Measurements from ENCODE around the gene PGS1. TPM values are rescaled to one million over a fixed set of nuclear protein-coding genes. Genes with fewer than 3 reads are reported as not detected.

Gene PGS1
- total and polyA plus RNA-seq, 10 of the 15 experiments (the other 5 are each of a cell fraction or from before 2014, with no cell fraction given): 1.3 to 37.6 (median 27.4) TPM

- 76% methylated on average over 15 of the region's 15 CpGs for WGBS (ENCODE audit: insufficient coverage, insufficient replicate concordance, low lambda C conversion rate, missing lambda C conversion rate)
- RAD21 ChIA-PET (ENCODE audit: unreplicated experiment): no interaction called here
- H3K9me3 ChIP-seq (replicated peaks; ENCODE audit: control insufficient read depth, insufficient read depth, low read length): no peaks in the 10 kb centered on the region
- no peak for TF ChIP-seq SPI1 (IDR thresholded peaks at IDR 0.05; ENCODE audit: borderline replicate concordance, insufficient read depth, low read depth, low read length)
- POLR2A ChIA-PET: no interaction called here
- no peaks in the 10 kb centered on the region; the same call in 1 of the 2 replicates for H3K79me2 ChIP-seq (ENCODE audit: control insufficient read depth, insufficient read depth, low read length)
- H3K4me2 ChIP-seq (ENCODE audit: control insufficient read depth, insufficient read depth): no peak overlapping the region
- no peak overlapping the region for H3K4me3 ChIP-seq
- no peak overlapping the region for H3K27ac ChIP-seq (ENCODE audit: control insufficient read depth, insufficient read depth)
- no peak for DNase-seq (ENCODE audit: low read depth, low spot score)
- no peaks in the 10 kb centered on the region; the same call in 1 of the 2 replicates for H4K20me1 ChIP-seq (ENCODE audit: control insufficient read depth, insufficient read depth)
- no TSS peak for BruUV-seq (replicated peaks)
- H3K4me1 ChIP-seq (ENCODE audit: control insufficient read depth, insufficient read depth, low read length): peaks cover 6% of the 10 kb centered on the region
- H3K27me3 ChIP-seq (replicated peaks in 1 of 2; ENCODE audit: control insufficient read depth in 2 of 2, insufficient read depth in 2 of 2, low read length in 1 of 2): no peaks in the 10 kb centered on the region
- H3K36me3 ChIP-seq (ENCODE audit: control insufficient read depth in 2 of 2, insufficient read depth in 2 of 2, low read length in 1 of 2): peaks cover 28 to 31% of the 10 kb centered on the region in 2 experiments; a peak in 3 of 4 replicates
- in situ Hi-C loops (cut with MboI) (loop anchor here (5.0 kb wide), 1 partner anchor 125 kb away; no protein-coding TSS in a partner anchor), intact Hi-C loops (cut with micrococcal nuclease; ENCODE audit: unreplicated experiment) (no loop called here)
- SMC1A ChIA-PET (ENCODE audit: uncharacterized antibody, unreplicated experiment): interaction anchor here (0.7 kb wide), 1 partner anchor 404 kb away, joined by 3 read pairs; no protein-coding TSS in a partner anchor
- H3K9ac ChIP-seq (ENCODE audit: control insufficient read depth, insufficient read depth, low read length): no peak overlapping the region
- CTCF ChIA-PET: interaction anchor here (1.2 kb wide), 1 partner anchor 56 kb away, joined by 3 read pairs; no protein-coding TSS in a partner anchor
- FAIRE-seq: no peak
- ATAC-seq: no peak
- no peak overlapping the region for H2AFZ ChIP-seq (ENCODE audit: control insufficient read depth, low read depth, low read length)
Observed at GRCh38 chr17:78416791-78417530, 38.5 kb downstream of the PGS1 start.

GRCh38 chr17:78417531-78417909 lies 39.1 kb downstream of the PGS1 start:
- Histone ChIP-seq H3K27me3 (replicated peaks in 1 of 2; ENCODE audit: control insufficient read depth in 2 of 2, insufficient read depth in 2 of 2, low read length in 1 of 2) (no peaks in the 10 kb centered on the region), H3K4me1 (ENCODE audit: control insufficient read depth, insufficient read depth, low read length) (peaks cover 6% of the 10 kb centered on the region), H3K27ac (ENCODE audit: control insufficient read depth, insufficient read depth) (no peak overlapping the region), H3K79me2 (ENCODE audit: control insufficient read depth, insufficient read depth, low read length) (no peaks in the 10 kb centered on the region; the same call in 1 of the 2 replicates), H3K4me3 (no peak overlapping the region), H3K9me3 (replicated peaks; ENCODE audit: control insufficient read depth, insufficient read depth, low read length) (no peaks in the 10 kb centered on the region), H3K9ac (ENCODE audit: control insufficient read depth, insufficient read depth, low read length) (no peak overlapping the region), H3K4me2 (ENCODE audit: control insufficient read depth, insufficient read depth) (no peak overlapping the region), H3K36me3 (ENCODE audit: control insufficient read depth in 2 of 2, insufficient read depth in 2 of 2, low read length in 1 of 2) (peaks cover 28 to 34% of the 10 kb centered on the region in 2 experiments; a peak in 3 of 4 replicates), H2AFZ (ENCODE audit: control insufficient read depth, low read depth, low read length) (no peak overlapping the region), H4K20me1 (ENCODE audit: control insufficient read depth, insufficient read depth) (no peaks in the 10 kb centered on the region; the same call in 1 of the 2 replicates)
- POLR2A ChIA-PET: no interaction called here
- RAD21 ChIA-PET (ENCODE audit: unreplicated experiment): interaction anchor here (6.1 kb wide), 1 partner anchor 55 kb away, joined by 52 read pairs; no protein-coding TSS in a partner anchor
- in situ Hi-C loops (cut with MboI) (loop anchor here (5.0 kb wide), 1 partner anchor 125 kb away; no protein-coding TSS in a partner anchor), intact Hi-C loops (cut with micrococcal nuclease; ENCODE audit: unreplicated experiment) (no loop called here)
- 97% methylated on average over 13 of the region's 13 CpGs for WGBS (ENCODE audit: insufficient coverage, insufficient replicate concordance, low lambda C conversion rate, missing lambda C conversion rate)
- SMC1A ChIA-PET (ENCODE audit: uncharacterized antibody, unreplicated experiment): no interaction called here
- peak; percentile 52; the same call in 1 of the 2 replicates for TF ChIP-seq POLR2A (IDR thresholded peaks at IDR 0.05; ENCODE audit: low read depth, low read length)
- TF ChIP-seq MEF2A (IDR thresholded peaks at IDR 0.05; ENCODE audit: insufficient read depth, low read depth, low read length): no peak
- no peak for FAIRE-seq
- DNase-seq (ENCODE audit: low read depth, low spot score): no peak
- ATAC-seq: no peak
- CTCF ChIA-PET: interaction anchor here (0.7 to 8.5 kb wide), 2 partner anchors 54 to 333 kb away, joined by 4 to 96 read pairs; no protein-coding TSS in a partner anchor
- BruUV-seq (replicated peaks): no TSS peak
